DOHH2 (cell line): ENCODE measurements around the gene RPS6KB2.

Experiments used
- EZH2phosphoT487 ChIP-seq: fragments of 200-600 bp; sonication (generic); IDR thresholded peaks from 2 replicates; pipeline ENCODE4 v1.6.1; 2017; ENCODE audit warnings: borderline replicate concordance, mild to moderate bottlenecking, antibody characterized with exemption, low read length, moderate library complexity, mixed read lengths
- TF ChIP-seq, protein P1 (sequence below): fragments of 200-600 bp; sonication (generic); IDR thresholded peaks from one replicate; pipeline ENCODE4 v1.5.1; 2014; ENCODE audit warnings: antibody characterized with exemption, mild to moderate bottlenecking, low read depth, low read length; ENCODE audit not compliant: poor library complexity, severe bottlenecking

DNA sequence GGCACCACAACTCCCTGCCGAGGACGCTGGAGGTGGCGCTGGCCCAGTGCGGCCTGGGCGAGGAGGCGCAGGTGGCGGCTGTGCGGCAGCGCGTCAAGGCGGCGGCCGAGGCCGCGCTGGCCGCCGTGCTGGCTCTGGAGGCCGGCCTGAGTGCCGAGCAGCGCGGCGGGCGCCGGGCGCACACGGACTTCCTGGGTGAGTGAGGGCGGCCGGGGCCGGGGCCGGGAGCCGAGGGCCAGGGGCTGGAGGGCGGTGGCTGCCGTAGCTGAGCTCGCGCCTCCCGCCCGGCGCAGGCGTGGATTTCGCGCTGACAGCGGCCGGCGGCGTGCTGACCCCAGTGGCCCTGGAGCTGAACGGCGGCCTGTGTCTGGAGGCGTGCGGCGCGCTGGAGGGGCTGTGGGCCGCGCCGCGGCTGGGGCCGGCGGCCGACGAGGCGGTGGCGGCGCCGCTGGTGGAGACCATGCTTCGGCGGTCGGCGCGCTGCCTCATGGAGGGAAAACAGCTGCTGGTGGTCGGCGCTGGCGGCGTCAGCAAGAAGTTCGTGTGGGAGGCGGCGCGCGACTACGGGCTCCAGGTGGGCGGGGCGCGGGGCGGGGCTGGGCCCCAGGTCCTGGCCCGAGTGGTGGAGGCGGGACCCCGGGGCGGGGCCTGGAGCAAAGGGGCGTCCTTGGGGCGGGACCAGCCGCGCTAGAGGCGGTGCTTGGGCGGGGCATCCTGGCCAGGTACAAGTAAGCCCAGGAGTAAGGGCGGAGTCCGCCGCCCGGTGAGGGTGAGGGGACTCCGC is 7.5 kb upstream of the RPS6KB2 start:
- TF ChIP-seq, protein P1, sequence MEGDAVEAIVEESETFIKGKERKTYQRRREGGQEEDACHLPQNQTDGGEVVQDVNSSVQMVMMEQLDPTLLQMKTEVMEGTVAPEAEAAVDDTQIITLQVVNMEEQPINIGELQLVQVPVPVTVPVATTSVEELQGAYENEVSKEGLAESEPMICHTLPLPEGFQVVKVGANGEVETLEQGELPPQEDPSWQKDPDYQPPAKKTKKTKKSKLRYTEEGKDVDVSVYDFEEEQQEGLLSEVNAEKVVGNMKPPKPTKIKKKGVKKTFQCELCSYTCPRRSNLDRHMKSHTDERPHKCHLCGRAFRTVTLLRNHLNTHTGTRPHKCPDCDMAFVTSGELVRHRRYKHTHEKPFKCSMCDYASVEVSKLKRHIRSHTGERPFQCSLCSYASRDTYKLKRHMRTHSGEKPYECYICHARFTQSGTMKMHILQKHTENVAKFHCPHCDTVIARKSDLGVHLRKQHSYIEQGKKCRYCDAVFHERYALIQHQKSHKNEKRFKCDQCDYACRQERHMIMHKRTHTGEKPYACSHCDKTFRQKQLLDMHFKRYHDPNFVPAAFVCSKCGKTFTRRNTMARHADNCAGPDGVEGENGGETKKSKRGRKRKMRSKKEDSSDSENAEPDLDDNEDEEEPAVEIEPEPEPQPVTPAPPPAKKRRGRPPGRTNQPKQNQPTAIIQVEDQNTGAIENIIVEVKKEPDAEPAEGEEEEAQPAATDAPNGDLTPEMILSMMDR = no peak
- no peak for TF ChIP-seq EZH2phosphoT487
